ENCODE data around the gene PRTN3. TPM values are rescaled to one million over a fixed set of nuclear protein-coding genes. Genes with fewer than 3 reads are reported as not detected.
A peak's percentile ranks its signal among the peaks of the same experiment; 100 is the strongest.

The PRTN3 gene
- total RNA-seq, 1 donor from 2014 or later = not detected

DNA sequence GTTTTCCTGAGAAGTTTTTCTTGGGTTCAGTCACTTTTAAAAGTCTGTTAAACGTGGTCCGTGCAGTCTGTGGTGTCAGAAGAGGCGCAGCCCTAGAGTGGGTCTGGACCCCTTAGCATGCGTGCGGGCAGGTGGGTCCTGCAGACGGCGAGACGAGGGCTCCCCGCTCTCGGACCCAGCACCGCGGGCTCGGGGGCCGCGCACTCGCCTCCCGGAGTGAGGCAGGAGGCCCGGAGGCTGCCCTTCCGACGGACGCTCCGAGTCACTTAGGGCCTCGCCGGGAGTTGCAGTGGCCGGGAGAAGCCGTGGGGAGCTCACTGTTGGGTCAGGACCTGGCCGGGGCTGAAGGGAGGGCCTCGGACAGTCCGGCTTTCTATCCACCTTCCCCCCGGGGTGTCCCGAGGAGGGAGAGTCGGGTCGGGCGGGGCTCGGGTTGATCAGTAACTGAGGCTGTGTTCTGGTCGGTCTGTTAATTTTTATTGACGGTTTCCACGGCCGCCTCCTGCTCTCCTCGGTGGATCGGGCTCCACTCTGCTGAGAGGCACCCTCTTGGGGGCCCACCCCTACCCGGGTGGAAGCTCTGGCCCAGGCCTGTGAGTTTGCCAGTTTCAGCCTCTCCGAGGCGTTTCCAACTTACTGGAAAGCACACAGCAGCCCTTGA is 42.3 kb upstream of the PRTN3 start:
- DNase-seq = no peak
- H3K27ac ChIP-seq = peak overlapping the region; percentile 85
- peak overlapping the region; percentile 83 for H3K4me3 ChIP-seq
- no peaks in the 10 kb centered on the region for H3K27me3 ChIP-seq
- H3K9me3 ChIP-seq = no peaks in the 10 kb centered on the region
- peaks cover 37% of the 10 kb centered on the region for H3K36me3 ChIP-seq
- peaks cover 55% of the 10 kb centered on the region for H3K4me1 ChIP-seq
- no peak for ATAC-seq
- TF ChIP-seq, protein P1, sequence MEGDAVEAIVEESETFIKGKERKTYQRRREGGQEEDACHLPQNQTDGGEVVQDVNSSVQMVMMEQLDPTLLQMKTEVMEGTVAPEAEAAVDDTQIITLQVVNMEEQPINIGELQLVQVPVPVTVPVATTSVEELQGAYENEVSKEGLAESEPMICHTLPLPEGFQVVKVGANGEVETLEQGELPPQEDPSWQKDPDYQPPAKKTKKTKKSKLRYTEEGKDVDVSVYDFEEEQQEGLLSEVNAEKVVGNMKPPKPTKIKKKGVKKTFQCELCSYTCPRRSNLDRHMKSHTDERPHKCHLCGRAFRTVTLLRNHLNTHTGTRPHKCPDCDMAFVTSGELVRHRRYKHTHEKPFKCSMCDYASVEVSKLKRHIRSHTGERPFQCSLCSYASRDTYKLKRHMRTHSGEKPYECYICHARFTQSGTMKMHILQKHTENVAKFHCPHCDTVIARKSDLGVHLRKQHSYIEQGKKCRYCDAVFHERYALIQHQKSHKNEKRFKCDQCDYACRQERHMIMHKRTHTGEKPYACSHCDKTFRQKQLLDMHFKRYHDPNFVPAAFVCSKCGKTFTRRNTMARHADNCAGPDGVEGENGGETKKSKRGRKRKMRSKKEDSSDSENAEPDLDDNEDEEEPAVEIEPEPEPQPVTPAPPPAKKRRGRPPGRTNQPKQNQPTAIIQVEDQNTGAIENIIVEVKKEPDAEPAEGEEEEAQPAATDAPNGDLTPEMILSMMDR (IDR thresholded peaks at IDR 0.05) = no peak
- intact Hi-C loops (cut with DNase I) = no loop called here

GRCh38 chr19:799076-799881 is 41.5 kb upstream of the PRTN3 start:
- H3K36me3 ChIP-seq = peaks cover 44% of the 10 kb centered on the region
- peak overlapping the region; percentile 83 for H3K4me3 ChIP-seq
- no peak for ATAC-seq
- peaks cover 55% of the 10 kb centered on the region for H3K4me1 ChIP-seq
- H3K27me3 ChIP-seq = no peaks in the 10 kb centered on the region
- H3K27ac ChIP-seq = peak overlapping the region; percentile 85
- TF ChIP-seq, protein P1 (IDR thresholded peaks at IDR 0.05) = no peak
- H3K9me3 ChIP-seq = no peaks in the 10 kb centered on the region
- no peak for DNase-seq
- intact Hi-C loops (cut with DNase I) = no loop called here

DNA sequence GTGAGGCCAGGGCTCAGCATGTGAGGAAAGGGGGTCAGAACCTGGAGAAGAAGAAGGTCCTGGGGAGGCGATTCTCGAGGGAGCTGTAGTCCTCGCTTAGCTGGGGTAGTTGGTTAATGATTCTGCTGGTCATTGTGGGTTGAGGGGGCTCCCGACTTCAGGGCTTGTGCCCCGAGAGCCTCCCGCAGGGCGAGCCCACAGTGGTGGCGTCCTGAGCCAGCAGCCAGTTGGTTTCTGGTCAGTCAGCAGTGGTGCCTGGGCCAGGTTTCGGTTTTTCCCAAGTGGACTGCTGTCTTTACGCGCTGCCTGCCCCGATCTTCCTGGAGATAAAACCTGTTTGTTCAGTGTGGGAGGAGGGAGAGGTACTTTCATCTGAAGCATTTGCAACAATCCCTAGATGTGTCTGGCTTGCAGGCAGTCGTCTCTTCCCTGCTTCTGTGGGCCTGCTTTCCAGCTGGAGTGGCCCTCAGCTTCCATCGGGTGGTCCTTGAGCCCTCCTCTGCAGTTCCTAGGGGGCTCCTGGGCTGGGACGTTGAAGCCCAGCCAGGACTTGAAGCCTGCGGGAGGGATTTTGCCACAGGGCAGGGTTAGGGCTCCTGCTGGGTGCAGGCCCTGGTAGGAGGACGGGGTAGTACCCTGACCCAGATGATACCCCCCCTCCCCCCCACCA is 40.3 kb upstream of the PRTN3 start:
- Histone ChIP-seq H3K36me3 (peaks cover 56% of the 10 kb centered on the region), H3K27me3 (no peaks in the 10 kb centered on the region), H3K4me1 (peaks cover 55% of the 10 kb centered on the region), H3K27ac (peak overlapping the region; percentile 36), H3K4me3 (peak overlapping the region; percentile 83), H3K9me3 (no peaks in the 10 kb centered on the region)
- TF ChIP-seq, protein P1 (IDR thresholded peaks at IDR 0.05) = no peak
- intact Hi-C loops (cut with DNase I) = no loop called here
- ATAC-seq = no peak
- DNase-seq = no peak

- peak overlapping the region; percentile 61 for H3K27ac ChIP-seq
- peak; percentile 0 for ATAC-seq
- no peaks in the 10 kb centered on the region for H3K27me3 ChIP-seq
- intact Hi-C loops (cut with DNase I) = no loop called here
- H3K9me3 ChIP-seq = no peaks in the 10 kb centered on the region
- peaks cover 48% of the 10 kb centered on the region for H3K4me1 ChIP-seq
- H3K36me3 ChIP-seq = peaks cover 64% of the 10 kb centered on the region
- peak; percentile 89 for DNase-seq
- TF ChIP-seq, protein P1 (IDR thresholded peaks at IDR 0.05) = no peak
- H3K4me3 ChIP-seq = peak overlapping the region; percentile 83
Measured at GRCh38 chr19:801030-801860, 39.6 kb upstream of the PRTN3 start.

DNA sequence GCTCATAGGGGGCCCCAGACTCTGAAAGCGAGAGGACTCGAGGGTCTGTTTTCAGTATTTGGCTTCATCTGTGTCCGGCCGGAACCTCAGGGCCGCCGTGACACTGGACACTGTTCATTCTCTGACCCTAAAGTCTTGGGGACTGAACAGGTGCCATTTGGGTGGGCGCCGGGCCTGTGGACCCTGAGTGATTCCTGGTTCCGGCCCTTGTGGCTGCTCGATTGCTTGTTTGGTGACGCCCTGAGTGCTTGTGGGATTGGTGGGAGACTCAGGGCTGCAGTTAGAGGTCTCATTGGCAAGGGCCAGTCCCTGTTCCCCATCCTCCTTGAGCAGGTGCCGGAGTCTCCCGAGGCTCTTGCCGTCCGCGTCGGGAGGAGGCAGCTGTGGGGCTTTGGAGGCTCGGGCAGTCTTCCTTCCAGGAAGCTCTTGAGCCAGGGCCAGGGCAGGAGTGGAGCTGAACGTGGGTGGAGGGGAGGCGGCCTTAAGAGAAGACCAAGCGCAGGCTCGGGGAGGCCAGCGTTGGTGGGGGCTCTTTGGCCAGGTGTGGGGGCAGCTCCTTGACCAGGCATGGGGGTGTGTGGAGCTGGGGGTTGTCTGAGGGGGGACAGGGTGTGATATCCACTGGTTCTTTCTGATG is 38.8 kb upstream of the PRTN3 start:
- H3K27me3 ChIP-seq = no peaks in the 10 kb centered on the region
- peaks cover 71% of the 10 kb centered on the region for H3K36me3 ChIP-seq
- peak; percentile 88 for DNase-seq
- H3K4me3 ChIP-seq = peak overlapping the region; percentile 83
- peaks cover 46% of the 10 kb centered on the region for H3K4me1 ChIP-seq
- peak overlapping the region; percentile 61 for H3K27ac ChIP-seq
- intact Hi-C loops (cut with DNase I) = no loop called here
- peak; percentile 29 for ATAC-seq
- H3K9me3 ChIP-seq = no peaks in the 10 kb centered on the region
- TF ChIP-seq, protein P1 (IDR thresholded peaks at IDR 0.05) = no peak

Data from upper lobe of right lung (tissue), 1 donor.